Type B pancreatic cell (in vitro differentiated cells): ENCODE results near the gene SLC35F4. TPM values are rescaled to one million over a fixed set of nuclear protein-coding genes. Genes with fewer than 3 reads are reported as not detected.

Experiments used
- DNase-seq: peaks from one replicate; pipeline ENCODE4 v3.0.0; 2021; ENCODE audit warnings: mixed read lengths; ENCODE audit not compliant: unreplicated experiment; ENCODE audit errors: extremely low spot score
- H3K27ac Mint-ChIP-seq: 2 replicates; pipeline ENCODE4 v1.8.0; 2021; ENCODE audit warnings: mild to moderate bottlenecking, mixed read lengths
- H3K27me3 Mint-ChIP-seq: 2 replicates; pipeline ENCODE4 v1.8.0; 2021; ENCODE audit warnings: mixed read lengths
- H3K36me3 Mint-ChIP-seq: 2 replicates; pipeline ENCODE4 v1.8.0; 2021; ENCODE audit warnings: mixed read lengths
- H3K4me1 Mint-ChIP-seq: one replicate; pipeline ENCODE4 v1.8.0; 2021; ENCODE audit warnings: mixed read lengths; ENCODE audit not compliant: unreplicated experiment
- H3K4me3 Mint-ChIP-seq: 2 replicates; pipeline ENCODE4 v1.8.0; 2021; ENCODE audit warnings: mild to moderate bottlenecking, mixed read lengths
- H3K9me3 Mint-ChIP-seq: 2 replicates; pipeline ENCODE4 v1.8.0; 2021; ENCODE audit warnings: mixed read lengths
- total RNA-seq: library from RNA; stranded (reverse); gene quantifications from 2 replicates; pipeline ENCODE4 v1.2.1, GENCODE V29; 2021; ENCODE audit warnings: low replicate concordance
- TF ChIP-seq, protein P1 (sequence below): fragments of 200-600 bp; sonication (generic); conservative IDR thresholded peaks from 2 replicates; pipeline ENCODE4 v1.5.0; 2021; ENCODE audit warnings: antibody characterized with exemption, mild to moderate bottlenecking

SLC35F4 gene
- total RNA-seq, 1 donor from 2014 or later = 2.1 TPM

- Mint-ChIP-seq H3K27me3 (peaks cover 3% of the 10 kb centered on the region), H3K27ac (no peak overlapping the region), H3K9me3 (no peaks in the 10 kb centered on the region), H3K36me3 (no peaks in the 10 kb centered on the region), H3K4me3 (no peak overlapping the region), H3K4me1 (no peaks in the 10 kb centered on the region)
- DNase-seq = no peak
- TF ChIP-seq, protein P1, sequence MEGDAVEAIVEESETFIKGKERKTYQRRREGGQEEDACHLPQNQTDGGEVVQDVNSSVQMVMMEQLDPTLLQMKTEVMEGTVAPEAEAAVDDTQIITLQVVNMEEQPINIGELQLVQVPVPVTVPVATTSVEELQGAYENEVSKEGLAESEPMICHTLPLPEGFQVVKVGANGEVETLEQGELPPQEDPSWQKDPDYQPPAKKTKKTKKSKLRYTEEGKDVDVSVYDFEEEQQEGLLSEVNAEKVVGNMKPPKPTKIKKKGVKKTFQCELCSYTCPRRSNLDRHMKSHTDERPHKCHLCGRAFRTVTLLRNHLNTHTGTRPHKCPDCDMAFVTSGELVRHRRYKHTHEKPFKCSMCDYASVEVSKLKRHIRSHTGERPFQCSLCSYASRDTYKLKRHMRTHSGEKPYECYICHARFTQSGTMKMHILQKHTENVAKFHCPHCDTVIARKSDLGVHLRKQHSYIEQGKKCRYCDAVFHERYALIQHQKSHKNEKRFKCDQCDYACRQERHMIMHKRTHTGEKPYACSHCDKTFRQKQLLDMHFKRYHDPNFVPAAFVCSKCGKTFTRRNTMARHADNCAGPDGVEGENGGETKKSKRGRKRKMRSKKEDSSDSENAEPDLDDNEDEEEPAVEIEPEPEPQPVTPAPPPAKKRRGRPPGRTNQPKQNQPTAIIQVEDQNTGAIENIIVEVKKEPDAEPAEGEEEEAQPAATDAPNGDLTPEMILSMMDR = no peak
Measured at GRCh38 chr14:57889245-57889644, 23.4 kb upstream of the SLC35F4 start.

DNA sequence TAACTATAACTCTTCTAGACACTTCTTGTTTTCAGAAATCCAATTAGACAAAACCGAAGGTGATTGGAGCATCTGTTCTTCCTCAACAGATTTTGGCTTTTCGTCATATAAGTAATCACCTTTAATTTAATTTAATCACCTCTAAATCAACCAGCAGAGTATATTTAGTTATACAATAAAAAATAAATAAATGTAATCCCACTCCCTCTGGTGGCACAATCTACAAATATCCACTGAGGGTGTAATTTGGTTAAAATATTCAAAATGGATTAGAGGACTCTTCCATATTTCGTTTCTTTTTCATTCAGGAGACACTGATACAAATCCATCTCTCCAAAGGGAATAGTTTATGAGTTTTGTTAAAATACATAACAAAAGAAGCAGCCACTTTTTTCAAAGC lies 18.3 kb upstream of the SLC35F4 start:
- Mint-ChIP-seq H3K27me3 (peaks cover 22% of the 10 kb centered on the region), H3K36me3 (no peaks in the 10 kb centered on the region), H3K4me3 (no peak overlapping the region), H3K27ac (no peak overlapping the region), H3K4me1 (no peaks in the 10 kb centered on the region), H3K9me3 (no peaks in the 10 kb centered on the region)
- TF ChIP-seq, protein P1 = peak; percentile 62
- no peak for DNase-seq

GRCh38 chr14:57883061-57883460 lies 17.2 kb upstream of the SLC35F4 start:
- Mint-ChIP-seq H3K4me3 (no peak overlapping the region), H3K36me3 (no peaks in the 10 kb centered on the region), H3K27ac (no peak overlapping the region), H3K4me1 (no peaks in the 10 kb centered on the region), H3K9me3 (peaks cover 6% of the 10 kb centered on the region), H3K27me3 (peaks cover 22% of the 10 kb centered on the region)
- no peak for DNase-seq
- TF ChIP-seq, protein P1 = no peak

- no peak overlapping the region for H3K27ac Mint-ChIP-seq
- H3K4me3 Mint-ChIP-seq = no peak overlapping the region
- TF ChIP-seq, protein P1 = no peak
- DNase-seq = no peak
- peaks cover 30% of the 10 kb centered on the region for H3K27me3 Mint-ChIP-seq
- no peaks in the 10 kb centered on the region for H3K4me1 Mint-ChIP-seq
- H3K9me3 Mint-ChIP-seq = peaks cover 7% of the 10 kb centered on the region
- no peaks in the 10 kb centered on the region for H3K36me3 Mint-ChIP-seq
Measured at GRCh38 chr14:57879516-57879915, 13.6 kb upstream of the SLC35F4 start.

- H3K36me3 Mint-ChIP-seq = no peaks in the 10 kb centered on the region
- no peak overlapping the region for H3K27ac Mint-ChIP-seq
- H3K27me3 Mint-ChIP-seq = peaks cover 42% of the 10 kb centered on the region
- H3K4me3 Mint-ChIP-seq = no peak overlapping the region
- H3K9me3 Mint-ChIP-seq = peaks cover 7% of the 10 kb centered on the region
- no peak for DNase-seq
- TF ChIP-seq, protein P1 = no peak
- H3K4me1 Mint-ChIP-seq = no peaks in the 10 kb centered on the region
Measured at GRCh38 chr14:57875985-57876384, 10.1 kb upstream of the SLC35F4 start.

DNA sequence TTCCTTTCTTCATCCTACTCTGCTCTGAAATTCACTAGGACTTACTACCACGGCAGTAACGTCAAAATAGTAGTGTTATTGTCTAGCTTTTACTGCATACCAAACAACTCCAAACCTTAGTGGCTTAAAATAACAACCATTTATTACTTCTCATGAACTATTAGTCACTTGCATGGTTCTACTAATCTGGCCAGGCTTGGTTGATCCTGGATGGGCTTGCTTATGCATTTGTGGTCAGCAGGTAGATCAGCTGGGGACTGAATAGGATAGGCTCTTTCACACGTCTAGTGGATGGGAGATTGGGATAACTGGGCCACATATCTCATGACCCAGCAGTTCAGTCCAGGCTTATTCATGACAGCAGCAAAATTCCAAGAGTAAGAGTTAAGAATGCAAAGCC lies 9.4 kb upstream of the SLC35F4 start:
- Mint-ChIP-seq H3K9me3 (peaks cover 7% of the 10 kb centered on the region), H3K27ac (no peak overlapping the region), H3K27me3 (peaks cover 43% of the 10 kb centered on the region), H3K4me3 (no peak overlapping the region), H3K36me3 (no peaks in the 10 kb centered on the region), H3K4me1 (no peaks in the 10 kb centered on the region)
- TF ChIP-seq, protein P1 = no peak
- DNase-seq = no peak
